Mucosa of descending colon (tissue), 3 donors: ENCODE data around the gene RRM2. TPM values are rescaled to one million over a fixed set of nuclear protein-coding genes. Genes with fewer than 3 reads are reported as not detected.
A peak's percentile ranks its signal among the peaks of the same experiment; 100 is the strongest.
"Not testable (repeated sequence)": the region's sequence is repeated elsewhere in the genome, so short reads cannot be mapped to it uniquely, and the experiment has no call there.

Experiments used
- ATAC-seq: fragments of 200-7000 bp; cut with Tn5 transposase; one replicate; pipeline ENCODE4 v1.9.1; 2020; ENCODE audit warnings: mild to moderate bottlenecking, moderate library complexity
- DNase-seq, 3 donors: peaks; one replicate each; pipeline ENCODE4 v3.0.0-alpha.2; 2020
- H3K36me3 ChIP-seq: fragments of 200-600 bp; one replicate; pipeline ENCODE4 v1.8.0; 2021; ENCODE audit warnings: low read depth, mild to moderate bottlenecking
- H3K4me1 ChIP-seq: fragments of 200-600 bp; one replicate; pipeline ENCODE4 v1.8.0; 2021; ENCODE audit warnings: low read depth, mild to moderate bottlenecking
- H3K4me3 ChIP-seq: fragments of 200-600 bp; one replicate; pipeline ENCODE4 v1.8.0; 2021; ENCODE audit warnings: mild to moderate bottlenecking
- H3K9me3 ChIP-seq: fragments of 200-600 bp; one replicate; pipeline ENCODE4 v1.8.0; 2021; ENCODE audit warnings: mild to moderate bottlenecking
- CTCF ChIP-seq: fragments of 200-600 bp; IDR thresholded peaks from one replicate; pipeline ENCODE4 v1.8.0; 2022; ENCODE audit warnings: antibody characterized with exemption, mild to moderate bottlenecking
- intact Hi-C, 2 donors: fragments of 100-400 bp; cut with DNase I in 1 of 2; cut with micrococcal nuclease in 1 of 2; formaldehyde crosslinking; loops; one replicate each; pipeline versions ENCODE4 v1.11.0 to v1.11.1; 2022; cut with DNase I, micrococcal nuclease
- total RNA-seq, 3 donors: library from RNA; stranded (reverse); fragmentation: NEBNext Ultra II Directional in 2 of 3; extraction: Animal tissue kit (Norgen Biotek cat#: 25700) in 2 of 3; gene quantifications; one replicate each; pipeline versions ENCODE4 v1.2.1 to v1.2.4, GENCODE V29; 2021 to 2023
- donor health status: DM: no; HTN: no; CAD: no; lungs with moderate emphysema.
- donor health status: DM: no; HTN: no; CAD: no.
- donor health status: DM: no; HTN: yes; CAD: no.

RRM2 gene
- total RNA-seq, 3 donors from 2014 or later: 8.5 to 65.3 (median 12.5) TPM

GRCh38 chr2:10146366-10147005 lies 23.9 kb downstream of the RRM2 start:
- Histone ChIP-seq H3K9me3 (no peaks in the 10 kb centered on the region), H3K36me3 (no peaks in the 10 kb centered on the region), H3K4me3 (no peak overlapping the region), H3K4me1 (peaks cover 3% of the 10 kb centered on the region)
- TF ChIP-seq CTCF: no peak
- ATAC-seq (no peak), DNase-seq (peak in 1 of 3 donors; percentile 16)
- intact Hi-C loops: no loop called here

- H3K4me3 ChIP-seq, H3K9me3 ChIP-seq, intact Hi-C loops, ATAC-seq, H3K36me3 ChIP-seq, H3K4me1 ChIP-seq: not testable (repeated sequence)
- peak in 1 of 3 donors; percentile 9 for DNase-seq
Measured at GRCh38 chr2:10147050-10147660, 24.6 kb downstream of the RRM2 start.

- no peak for TF ChIP-seq CTCF
- Histone ChIP-seq H3K4me1 (no peaks in the 10 kb centered on the region), H3K9me3 (no peaks in the 10 kb centered on the region), H3K4me3 (no peak overlapping the region), H3K36me3 (no peaks in the 10 kb centered on the region)
- intact Hi-C loops: no loop called here
- no peak for ATAC-seq
- no peak for DNase-seq
Measured at GRCh38 chr2:10148268-10148667, 25.7 kb downstream of the RRM2 start.

GRCh38 chr2:10149635-10150034 lies 27.1 kb downstream of the RRM2 start:
- intact Hi-C loops: no loop called here
- no peak for TF ChIP-seq CTCF
- no peaks in the 10 kb centered on the region for H3K4me1 ChIP-seq
- H3K9me3 ChIP-seq: no peaks in the 10 kb centered on the region
- no peaks in the 10 kb centered on the region for H3K36me3 ChIP-seq
- ATAC-seq (no peak), DNase-seq (peak in 1 of 3 donors; percentile 1)
- H3K4me3 ChIP-seq: no peak overlapping the region

- Histone ChIP-seq H3K9me3 (no peaks in the 10 kb centered on the region), H3K4me3 (no peak overlapping the region), H3K4me1 (no peaks in the 10 kb centered on the region), H3K36me3 (no peaks in the 10 kb centered on the region)
- TF ChIP-seq CTCF: no peak
- DNase-seq (peak in 2 of 3 donors; percentile 2 to 37), ATAC-seq (peak; percentile 92)
- intact Hi-C loops: no loop called here
Measured at GRCh38 chr2:10150436-10150835, 27.9 kb downstream of the RRM2 start.

GRCh38 chr2:10151462-10151861 lies 28.9 kb downstream of the RRM2 start:
- DNase-seq: no peak
- Histone ChIP-seq H3K9me3 (no peaks in the 10 kb centered on the region), H3K36me3 (no peaks in the 10 kb centered on the region), H3K4me3 (no peak overlapping the region), H3K4me1 (no peaks in the 10 kb centered on the region)
- intact Hi-C loops: no loop called here
- ATAC-seq: no peak
- TF ChIP-seq CTCF: no peak
